ENCODE data around the gene RARA. TPM values are rescaled to one million over a fixed set of nuclear protein-coding genes. Genes with fewer than 3 reads are reported as not detected.

RARA gene
- total and polyA plus RNA-seq, 8 donors = 11.2 to 40.8 (median 19.4) TPM

GRCh38 chr17:40343219-40344119 lies 34.5 kb downstream of the RARA start:
- Histone ChIP-seq H3K4me1 (peaks cover 74 to 88% (median 86%) of the 10 kb centered on the region in 4 donors), H3K27ac (peak overlapping the region; percentile 88 to 98 (median 89)), H3K4me3 (peak overlapping the region; percentile 68 to 83 (median 78)), H3K27me3 (no peaks in the 10 kb centered on the region), H3K9me3 (no peaks in the 10 kb centered on the region), H3K36me3 (peaks cover 0 to 4% (median 2%) of the 10 kb centered on the region in 4 donors)
- peak in 1 of 2 donors; percentile 72 for DNase-seq
- WGBS, 5 donors = 19 to 40% (median 28%) methylated on average over 10 to 15 of the region's 15 CpGs
- intact Hi-C loops (cut with DNase I; ENCODE audit: low total_unique reads) = no loop called here
- TF ChIP-seq CTCF (IDR thresholded peaks at IDR 0.05) = no peak
- no peak for TF ChIP-seq EP300 (IDR thresholded peaks at IDR 0.05)
- TF ChIP-seq POLR2A (IDR thresholded peaks at IDR 0.05) = no peak
- TF ChIP-seq POLR2AphosphoS5 (IDR thresholded peaks at IDR 0.05) = no peak

GRCh38 chr17:40344421-40345160 lies 35.6 kb downstream of the RARA start:
- Histone ChIP-seq H3K36me3 (peaks cover 0 to 15% (median 9%) of the 10 kb centered on the region in 4 donors), H3K4me1 (peaks cover 78 to 88% (median 87%) of the 10 kb centered on the region in 4 donors), H3K9me3 (no peaks in the 10 kb centered on the region), H3K27me3 (no peaks in the 10 kb centered on the region), H3K27ac (peak overlapping the region; percentile 77 to 98 (median 89)), H3K4me3 (peak overlapping the region; percentile 68 to 83 (median 78))
- intact Hi-C loops (cut with DNase I; ENCODE audit: low total_unique reads) = no loop called here
- WGBS, 5 donors = 35 to 50% (median 41%) methylated on average over 6 to 7 of the region's 7 CpGs
- DNase-seq = peak in 1 of 2 donors; percentile 40
- TF ChIP-seq POLR2AphosphoS5 (IDR thresholded peaks at IDR 0.05) = no peak
- TF ChIP-seq POLR2A (IDR thresholded peaks at IDR 0.05) = no peak
- TF ChIP-seq EP300 (IDR thresholded peaks at IDR 0.05) = no peak
- TF ChIP-seq CTCF (IDR thresholded peaks at IDR 0.05) = no peak

- Histone ChIP-seq H3K9me3 (no peaks in the 10 kb centered on the region), H3K27me3 (no peaks in the 10 kb centered on the region), H3K4me1 (peaks cover 78 to 88% (median 87%) of the 10 kb centered on the region in 4 donors), H3K27ac (peak overlapping the region; percentile 77 to 98 (median 89)), H3K36me3 (peaks cover 0 to 22% (median 14%) of the 10 kb centered on the region in 4 donors), H3K4me3 (peak overlapping the region; percentile 68 to 83 (median 78))
- TF ChIP-seq CTCF (IDR thresholded peaks at IDR 0.05) = no peak
- TF ChIP-seq POLR2AphosphoS5 (IDR thresholded peaks at IDR 0.05) = peak; percentile 21 to 67 (median 60)
- 1 to 4% (median 3%) methylated on average over 20 to 45 of the region's 45 CpGs for WGBS, 5 donors
- intact Hi-C loops (cut with DNase I; ENCODE audit: low total_unique reads) = no loop called here
- peak; percentile 70 to 93 for DNase-seq
These were observed 36.4 kb downstream of the RARA start for GRCh38 chr17:40345161-40345993.

Data from stomach (tissue), 9 donors.